ENCODE data around the gene EDN3.

Gene EDN3

GRCh38 chr20:59300333-59301081, at the start of gene EDN3:
TSS of gene EDN3 (plus strand) at chr20:59300611. CDS start at chr20:59300813, 202 bp downstream.
- DNase-seq: no peak

GRCh38 chr20:59253325-59253724, 47.1 kb upstream of the EDN3 start:
- no peak for DNase-seq

GRCh38 chr20:59253779-59254319, 46.6 kb upstream of the EDN3 start:
- no peak for DNase-seq

GRCh38 chr20:59255256-59255655, 45.2 kb upstream of the EDN3 start:
- no peak for DNase-seq

GRCh38 chr20:59258221-59258621, 42.2 kb upstream of the EDN3 start:
- DNase-seq: no peak

GRCh38 chr20:59259946-59260345, 40.5 kb upstream of the EDN3 start:
- DNase-seq: no peak

- no peak for DNase-seq
Measured at GRCh38 chr20:59265298-59265697, 35.1 kb upstream of the EDN3 start.

- no peak for DNase-seq
Measured at GRCh38 chr20:59268870-59269269, 31.5 kb upstream of the EDN3 start.

GRCh38 chr20:59269411-59270025, 30.9 kb upstream of the EDN3 start:
- DNase-seq: no peak

GRCh38 chr20:59270380-59270779, 30.0 kb upstream of the EDN3 start:
- no peak for DNase-seq

- no peak for DNase-seq
Measured at GRCh38 chr20:59273739-59274357, 26.6 kb upstream of the EDN3 start.

GRCh38 chr20:59276938-59277337, 23.5 kb upstream of the EDN3 start:
- no peak for DNase-seq

GRCh38 chr20:59284470-59284869, 15.9 kb upstream of the EDN3 start:
- DNase-seq: no peak

- DNase-seq: no peak
Measured at GRCh38 chr20:59289994-59290393, 10.4 kb upstream of the EDN3 start.

GRCh38 chr20:59291740-59292383, 8.5 kb upstream of the EDN3 start:
- no peak for DNase-seq

- no peak for DNase-seq
Measured at GRCh38 chr20:59295531-59295930, 4.9 kb upstream of the EDN3 start.

- DNase-seq: no peak
Measured at GRCh38 chr20:59297686-59298085, 2.7 kb upstream of the EDN3 start.

- no peak for DNase-seq
Measured at GRCh38 chr20:59299945-59300332, 472 bp upstream of the EDN3 start.

GRCh38 chr20:59301343-59302007, 1.1 kb downstream of the EDN3 start:
- DNase-seq: no peak

- DNase-seq: no peak
Measured at GRCh38 chr20:59305908-59306655, 5.7 kb downstream of the EDN3 start.

- DNase-seq: no peak
Measured at GRCh38 chr20:59307270-59307669, 6.9 kb downstream of the EDN3 start.
